Subcutaneous adipose tissue (tissue), 4 donors: ENCODE data around the gene FLNB. TPM values are rescaled to one million over a fixed set of nuclear protein-coding genes. Genes with fewer than 3 reads are reported as not detected.

ENCODE experiments used
- total RNA-seq, 4 donors: library from RNA; depleted of rRNA; stranded (reverse); fragments of >200 nt; gene quantifications; one replicate each; pipeline ENCODE4 v1.1.0, GENCODE V29; 2016
- TF ChIP-seq, protein P1 (sequence below): fragments of 450-650 bp; IDR thresholded peaks from one replicate; pipeline ENCODE4 v1.5.1; 2016; ENCODE audit warnings: low read depth, mild to moderate bottlenecking, control low read depth, antibody characterized with exemption, moderate library complexity

FLNB gene
- total RNA-seq, 4 donors from 2014 or later: 62.2 to 158 (median 75.8) TPM

- TF ChIP-seq, protein P1, sequence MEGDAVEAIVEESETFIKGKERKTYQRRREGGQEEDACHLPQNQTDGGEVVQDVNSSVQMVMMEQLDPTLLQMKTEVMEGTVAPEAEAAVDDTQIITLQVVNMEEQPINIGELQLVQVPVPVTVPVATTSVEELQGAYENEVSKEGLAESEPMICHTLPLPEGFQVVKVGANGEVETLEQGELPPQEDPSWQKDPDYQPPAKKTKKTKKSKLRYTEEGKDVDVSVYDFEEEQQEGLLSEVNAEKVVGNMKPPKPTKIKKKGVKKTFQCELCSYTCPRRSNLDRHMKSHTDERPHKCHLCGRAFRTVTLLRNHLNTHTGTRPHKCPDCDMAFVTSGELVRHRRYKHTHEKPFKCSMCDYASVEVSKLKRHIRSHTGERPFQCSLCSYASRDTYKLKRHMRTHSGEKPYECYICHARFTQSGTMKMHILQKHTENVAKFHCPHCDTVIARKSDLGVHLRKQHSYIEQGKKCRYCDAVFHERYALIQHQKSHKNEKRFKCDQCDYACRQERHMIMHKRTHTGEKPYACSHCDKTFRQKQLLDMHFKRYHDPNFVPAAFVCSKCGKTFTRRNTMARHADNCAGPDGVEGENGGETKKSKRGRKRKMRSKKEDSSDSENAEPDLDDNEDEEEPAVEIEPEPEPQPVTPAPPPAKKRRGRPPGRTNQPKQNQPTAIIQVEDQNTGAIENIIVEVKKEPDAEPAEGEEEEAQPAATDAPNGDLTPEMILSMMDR: no peak
Measured at GRCh38 chr3:58084166-58084565, 75.9 kb downstream of the FLNB start.

- TF ChIP-seq, protein P1: no peak
Measured at GRCh38 chr3:58084788-58085543, 76.7 kb downstream of the FLNB start.

DNA sequence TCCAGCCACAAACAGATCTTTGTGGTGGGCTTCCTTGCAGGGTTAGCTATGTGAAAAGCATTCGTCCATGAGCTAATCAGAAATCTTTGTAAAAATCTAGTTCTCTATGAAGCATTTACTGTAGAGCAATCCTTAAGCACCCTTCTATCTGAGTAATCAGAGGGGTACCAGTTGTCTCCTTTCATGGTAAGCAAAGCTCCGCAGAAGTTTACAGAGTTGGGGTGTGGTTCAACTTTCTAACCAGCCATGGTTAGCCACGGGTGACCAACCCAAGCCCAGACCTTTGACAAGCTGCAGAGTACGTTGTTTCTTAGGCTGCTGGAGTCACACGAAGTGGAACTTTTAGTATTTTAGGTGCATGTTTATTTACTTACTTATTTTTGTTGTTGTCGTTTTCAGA, 77.4 kb downstream of the FLNB start:
- TF ChIP-seq, protein P1: no peak

- TF ChIP-seq, protein P1: no peak
Measured at GRCh38 chr3:58088501-58088900, 80.3 kb downstream of the FLNB start.

GRCh38 chr3:58090351-58090750, 82.1 kb downstream of the FLNB start:
- TF ChIP-seq, protein P1: no peak

GRCh38 chr3:58092521-58092920, 84.3 kb downstream of the FLNB start:
- TF ChIP-seq, protein P1: no peak

DNA sequence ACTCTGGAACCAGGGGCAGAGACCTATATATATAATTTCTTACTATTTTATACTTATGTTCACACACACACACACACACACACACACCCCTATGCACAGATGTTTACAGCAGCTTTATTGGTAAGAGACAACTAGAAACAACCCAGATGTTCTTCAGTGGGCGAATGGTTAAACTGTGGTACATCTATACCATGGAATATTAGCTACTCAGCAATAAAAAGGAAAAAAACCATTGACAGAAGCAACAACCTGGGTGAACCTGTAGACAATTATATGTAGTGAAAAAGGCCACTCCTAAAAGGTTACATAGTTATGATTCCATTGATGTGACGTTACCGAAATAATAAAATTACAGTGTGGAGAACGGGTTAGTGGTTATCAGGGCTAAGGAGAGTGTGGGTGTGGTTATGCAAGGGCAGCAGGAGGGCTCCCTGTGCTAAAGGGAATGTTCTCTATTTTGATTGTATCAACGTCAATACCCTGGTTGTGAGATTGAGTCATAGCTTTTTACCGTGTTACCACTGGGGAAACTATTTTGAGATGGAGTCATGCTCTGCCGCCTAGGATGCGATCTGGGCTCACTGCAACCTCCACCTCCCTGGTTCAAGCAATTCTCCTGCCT, 85.5 kb downstream of the FLNB start:
- TF ChIP-seq, protein P1: no peak
